Fibroblast of skin of left quadriceps (primary cell): Measurements from ENCODE around the gene PRKRIP1.
"Not testable (repeated sequence)": the region's sequence is repeated elsewhere in the genome, so short reads cannot be mapped to it uniquely, and the experiment has no call there.

Experiments
- DNase-seq, 2 experiments: peaks; one replicate each; pipeline ENCODE4 v3.0.0-alpha.2; 2013; ENCODE audit warnings: low read depth in 2 of 2

Gene PRKRIP1

GRCh38 chr7:102457352-102457924 lies 61.3 kb downstream of the PRKRIP1 start:
- DNase-seq: no peak

- DNase-seq: no peak
These were observed 63.2 kb downstream of the PRKRIP1 start for GRCh38 chr7:102459221-102459844.

- DNase-seq: no peak
These were observed 64.3 kb downstream of the PRKRIP1 start for GRCh38 chr7:102460467-102460866.

GRCh38 chr7:102463841-102464576 lies 67.8 kb downstream of the PRKRIP1 start:
- no peak for DNase-seq

- DNase-seq: peak; percentile 78 to 80
These were observed 68.6 kb downstream of the PRKRIP1 start, which contains the start of the genes ALKBH4 and LRWD1 for GRCh38 chr7:102464577-102465280. TSS of gene ALKBH4 (minus strand) at chr7:102464863. CDS start at chr7:102464836, 27 bp downstream. TSS of gene LRWD1 (plus strand) at chr7:102464984. CDS start at chr7:102465081, 97 bp downstream.

GRCh38 chr7:102466097-102466496 lies 69.9 kb downstream of the PRKRIP1 start:
- DNase-seq: no peak

GRCh38 chr7:102467581-102468477 lies 71.7 kb downstream of the PRKRIP1 start:
- DNase-seq: no peak

- DNase-seq: no peak
These were observed 72.6 kb downstream of the PRKRIP1 start for GRCh38 chr7:102468478-102469350.

GRCh38 chr7:102469351-102469971 lies 73.3 kb downstream of the PRKRIP1 start:
- no peak for DNase-seq

- no peak for DNase-seq
These were observed 74.0 kb downstream of the PRKRIP1 start for GRCh38 chr7:102469972-102470825.

GRCh38 chr7:102471791-102472125 lies 75.6 kb downstream of the PRKRIP1 start:
- DNase-seq: no peak

- no peak for DNase-seq
These were observed 76.2 kb downstream of the PRKRIP1 start for GRCh38 chr7:102472126-102473041.

GRCh38 chr7:102473271-102473991 lies 77.3 kb downstream of the PRKRIP1 start:
- DNase-seq: no peak

- not testable (repeated sequence) for DNase-seq
These were observed 78.0 kb downstream of the PRKRIP1 start for GRCh38 chr7:102474116-102474515.

GRCh38 chr7:102474736-102475435 lies 78.7 kb downstream of the PRKRIP1 start:
- not testable (repeated sequence) for DNase-seq
